HCT116 (cell line): ENCODE data around the gene C20orf204. TPM values are rescaled to one million over a fixed set of nuclear protein-coding genes. Genes with fewer than 3 reads are reported as not detected.

Source experiments
- ATAC-seq: fragments of 200-7000 bp; cut with Tn5 transposase; 2 replicates; pipeline ENCODE4 v1.9.1; 2020; ENCODE audit warnings: mild to moderate bottlenecking, moderate library complexity
- BruUV-seq: library from RNA; stranded (reverse); fragments of 400-500 nt; replicated peaks from 2 replicates; lab custom pipeline; 2021; lab: Mats Ljungman, UMichigan
- CTCF ChIA-PET: fragments of 300-600 bp; sonication (Branson Sonifier 250); formaldehyde crosslinking; loops from one replicate; lab custom pipeline; 2021; ENCODE audit warnings: antibody characterized with exemption; lab: Charles Lee
- POLR2A ChIA-PET: fragments of 300-600, 350-600 bp; sonication (Branson Sonifier 250); formaldehyde crosslinking; loops from one replicate; lab custom pipeline; 2021; ENCODE audit warnings: antibody characterized with exemption; lab: Charles Lee
- RAD21 ChIA-PET, 2 experiments: fragments of 300-600 bp; sonication (Branson Sonifier 250); formaldehyde crosslinking; loops; one replicate each; lab custom pipeline; 2023; ENCODE audit warnings: low total read pairs in 2 of 2; ENCODE audit not compliant: uncharacterized antibody in 2 of 2, unreplicated experiment in 2 of 2, low non-redundant PET in 1 of 2; lab: Charles Lee
- DNase-seq: peaks from one replicate; pipeline ENCODE4 v3.0.0-alpha.2; 2010; ENCODE audit warnings: low read depth, low spot score
- H2AFZ ChIP-seq: fragments of 200-600 bp; shearing (Covaris generic), sonication (generic); 2 replicates; pipeline ENCODE4 v1.6.1; 2017; ENCODE audit warnings: low read depth, mixed run types, mixed read lengths, antibody characterized with exemption, low read length; ENCODE audit not compliant: poor library complexity, severe bottlenecking
- H3K27ac ChIP-seq: 2 replicates; pipeline ENCODE4 v1.5.1; 2012; ENCODE audit warnings: low read depth, low read length
- H3K27me3 ChIP-seq: fragments of 200-600 bp; sonication (generic); 2 replicates; pipeline ENCODE4 v1.6.1; 2016; ENCODE audit warnings: mixed run types, low read length, mixed read lengths; ENCODE audit not compliant: insufficient read depth
- H3K36me3 ChIP-seq, 2 experiments: fragments of 200-500 bp in 1 of 2; fragments of 200-600 bp in 1 of 2; sonication (Bioruptor generic) in 1 of 2; sonication (generic) in 1 of 2; 2 replicates each; pipeline versions ENCODE4 v1.5.1 to v1.6.1; 2014 to 2016; ENCODE audit warnings: low read length in 2 of 2, inconsistent platforms in 1 of 2, mixed read lengths in 1 of 2, mixed run types in 1 of 2; ENCODE audit not compliant: insufficient read depth in 2 of 2, control insufficient read depth in 1 of 2
- H3K4me1 ChIP-seq, 2 experiments: fragments of 200-600 bp in 1 of 2; sonication (generic) in 1 of 2; 2 replicates each; pipeline versions ENCODE4 v1.5.1 to v1.6.1; 2012 to 2017; ENCODE audit warnings: low read length in 2 of 2, inconsistent platforms in 1 of 2, mild to moderate bottlenecking in 1 of 2, mixed read lengths in 1 of 2, mixed run types in 1 of 2, moderate library complexity in 1 of 2; ENCODE audit not compliant: insufficient read depth in 2 of 2, control insufficient read depth in 1 of 2
- H3K4me2 ChIP-seq: fragments of 200-600 bp; sonication (generic); 2 replicates; pipeline ENCODE4 v1.6.1; 2017; ENCODE audit warnings: mixed run types, low read length, mixed read lengths
- H3K4me3 ChIP-seq, 2 experiments: fragments of 200-600 bp in 1 of 2; sonication (generic) in 1 of 2; replicated peaks in 1 of 2; 2 replicates each; pipeline ENCODE4 v1.5.1; 2011 to 2016; ENCODE audit warnings: low read length in 2 of 2, control low read depth in 1 of 2, low read depth in 1 of 2, mild to moderate bottlenecking in 1 of 2, mixed read lengths in 1 of 2, mixed run types in 1 of 2
- H3K79me2 ChIP-seq: fragments of 200-600 bp; sonication (generic); 2 replicates; pipeline ENCODE4 v1.6.1; 2017; ENCODE audit warnings: mild to moderate bottlenecking, mixed run types, low read length, moderate library complexity, mixed read lengths; ENCODE audit not compliant: insufficient read depth
- H3K9ac ChIP-seq: fragments of 200-600 bp; sonication (generic); 2 replicates; pipeline ENCODE4 v1.6.1; 2016; ENCODE audit warnings: low read length, mixed read lengths
- H3K9me2 ChIP-seq: fragments of 200-600 bp; sonication (generic), shearing (Covaris generic); 2 replicates; pipeline ENCODE4 v1.6.1; 2017; ENCODE audit warnings: mixed run types, mild to moderate bottlenecking, moderate library complexity; ENCODE audit not compliant: insufficient read depth
- H3K9me3 ChIP-seq, 2 experiments: fragments of 200-500 bp in 1 of 2; fragments of 200-600 bp in 1 of 2; sonication (Bioruptor generic) in 1 of 2; sonication (generic) in 1 of 2; 2 replicates each; pipeline ENCODE4 v1.6.1; 2014 to 2017; ENCODE audit warnings: low read length in 2 of 2, mixed read lengths in 2 of 2, inconsistent platforms in 1 of 2, low read depth in 1 of 2, mild to moderate bottlenecking in 1 of 2, mixed run types in 1 of 2, moderate library complexity in 1 of 2; ENCODE audit not compliant: control insufficient read depth in 1 of 2, insufficient read depth in 1 of 2
- H4K20me1 ChIP-seq: fragments of 200-600 bp; sonication (generic), shearing (Covaris generic); 2 replicates; pipeline ENCODE4 v1.6.1; 2017; ENCODE audit warnings: mixed run types, mild to moderate bottlenecking, moderate library complexity; ENCODE audit not compliant: insufficient read depth
- CBX3 ChIP-seq: IDR thresholded peaks from 2 replicates; pipeline ENCODE4 v1.6.1; 2012; ENCODE audit warnings: low read depth
- ELF1 ChIP-seq: IDR thresholded peaks from 2 replicates; pipeline ENCODE4 v1.6.1; 2012; ENCODE audit warnings: low read depth, borderline replicate concordance
- EZH2 ChIP-seq: fragments of 200-600 bp; sonication (generic); IDR thresholded peaks from 2 replicates; pipeline ENCODE4 v1.6.1; 2017; ENCODE audit warnings: antibody characterized with exemption, mixed run types
- EZH2phosphoT487 ChIP-seq: fragments of 200-600 bp; IDR thresholded peaks from 2 replicates; pipeline ENCODE4 v1.6.1; 2018; ENCODE audit warnings: antibody characterized with exemption, borderline replicate concordance
- JUND ChIP-seq: IDR thresholded peaks from 2 replicates; pipeline ENCODE4 v1.6.1; 2012
- POLR2A ChIP-seq: IDR thresholded peaks from 2 replicates; pipeline ENCODE4 v1.7.0; 2011; ENCODE audit warnings: borderline replicate concordance; ENCODE audit not compliant: insufficient read depth, insufficient read length; ENCODE audit errors: extremely low read depth
- YY1 ChIP-seq: IDR thresholded peaks from 2 replicates; pipeline ENCODE4 v1.6.1; 2011; ENCODE audit warnings: low read length, low read depth, moderate library complexity, mild to moderate bottlenecking; ENCODE audit not compliant: insufficient replicate concordance; ENCODE audit errors: extremely low read depth
- ZFX ChIP-seq: fragments of 450-650 bp; IDR thresholded peaks from 2 replicates; pipeline ENCODE4 v1.6.1; 2017
- intact Hi-C: fragments of 100-400 bp; cut with micrococcal nuclease; formaldehyde crosslinking; loops from 2 replicates; pipeline ENCODE4 v1.10.0; 2022
- total RNA-seq: library from RNA; stranded (reverse); gene quantifications from one replicate; pipeline ENCODE4 v1.2.1, GENCODE V29; 2021; ENCODE audit not compliant: unreplicated experiment
- TF ChIP-seq, protein P1 (sequence below): IDR thresholded peaks from 2 replicates; pipeline ENCODE4 v1.6.1; 2012; ENCODE audit warnings: low read depth
- TF ChIP-seq, protein P2 (sequence below): IDR thresholded peaks from 2 replicates; pipeline ENCODE4 v1.6.1; 2011; ENCODE audit warnings: mild to moderate bottlenecking, low read length, moderate library complexity; ENCODE audit not compliant: insufficient replicate concordance; ENCODE audit errors: extremely low read depth
- TF ChIP-seq, protein P3 (sequence below), 3 experiments: fragments of 200-600 bp in 1 of 3; sonication (generic) in 1 of 3; IDR thresholded peaks in 2 of 3; conservative IDR thresholded peaks in 1 of 3; 2 replicates each; pipeline ENCODE4 v1.5.1; 2012 to 2017; ENCODE audit warnings: low read depth in 2 of 3, low read length in 2 of 3, antibody characterized with exemption in 1 of 3, borderline replicate concordance in 1 of 3, control low read depth in 1 of 3, mild to moderate bottlenecking in 1 of 3, mixed read lengths in 1 of 3, mixed run types in 1 of 3, moderate library complexity in 1 of 3; ENCODE audit not compliant: insufficient read depth in 1 of 3

The C20orf204 gene
- total RNA-seq, 1 experiment from 2014 or later, result 2.5 TPM

DNA sequence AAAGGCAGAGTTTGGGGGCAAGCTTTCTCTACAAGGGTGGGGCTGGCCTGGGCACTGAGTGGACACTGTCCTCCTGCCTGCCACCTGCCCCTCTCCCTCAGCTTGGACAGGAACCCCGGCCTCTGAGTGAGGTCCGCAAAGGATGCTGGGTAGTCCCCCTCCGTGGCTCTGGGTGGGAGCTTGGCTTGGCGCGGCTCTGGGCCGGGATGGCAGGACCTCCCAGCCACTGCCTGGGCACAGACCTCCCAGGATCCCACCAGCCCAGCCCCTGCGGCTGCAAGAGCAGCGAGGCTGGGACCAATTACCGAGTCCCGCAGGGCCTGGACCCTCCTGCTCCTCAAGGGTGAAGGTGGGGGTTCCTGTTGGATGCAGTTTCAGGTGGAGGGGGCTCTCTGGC lies 16.3 kb downstream of the C20orf204 start:
- Histone ChIP-seq H3K4me1 (peaks cover 16 to 34% of the 10 kb centered on the region in 2 experiments), H3K27ac (no peak overlapping the region), H3K79me2 (no peaks in the 10 kb centered on the region), H3K27me3 (no peaks in the 10 kb centered on the region), H3K4me3 (no peak overlapping the region), H3K9ac (no peak overlapping the region), H2AFZ (no peak overlapping the region), H3K4me2 (no peak overlapping the region), H3K9me2 (no peaks in the 10 kb centered on the region), H3K9me3 (no peaks in the 10 kb centered on the region), H4K20me1 (no peaks in the 10 kb centered on the region), H3K36me3 (no peaks in the 10 kb centered on the region)
- no TSS peak for BruUV-seq
- DNase-seq, result no peak
- no peak for ATAC-seq
- intact Hi-C loops, result loop anchor here (10.0 kb wide), 1 partner anchor 348 kb away; the partner anchor contains the start of genes ARFRP1 and ZGPAT
- RAD21 ChIA-PET, result no interaction called here
- POLR2A ChIA-PET, result no interaction called here
- CTCF ChIA-PET, result interaction anchor here (2.9 kb wide), 1 partner anchor 72 kb away, joined by 13 read pairs; the partner anchor contains the start of gene PRPF6
- TF ChIP-seq YY1 (no peak), EZH2phosphoT487 (no peak), POLR2A (no peak), ZFX (no peak), JUND (no peak), ELF1 (no peak), EZH2 (no peak), CBX3 (no peak)
- TF ChIP-seq, protein P1, sequence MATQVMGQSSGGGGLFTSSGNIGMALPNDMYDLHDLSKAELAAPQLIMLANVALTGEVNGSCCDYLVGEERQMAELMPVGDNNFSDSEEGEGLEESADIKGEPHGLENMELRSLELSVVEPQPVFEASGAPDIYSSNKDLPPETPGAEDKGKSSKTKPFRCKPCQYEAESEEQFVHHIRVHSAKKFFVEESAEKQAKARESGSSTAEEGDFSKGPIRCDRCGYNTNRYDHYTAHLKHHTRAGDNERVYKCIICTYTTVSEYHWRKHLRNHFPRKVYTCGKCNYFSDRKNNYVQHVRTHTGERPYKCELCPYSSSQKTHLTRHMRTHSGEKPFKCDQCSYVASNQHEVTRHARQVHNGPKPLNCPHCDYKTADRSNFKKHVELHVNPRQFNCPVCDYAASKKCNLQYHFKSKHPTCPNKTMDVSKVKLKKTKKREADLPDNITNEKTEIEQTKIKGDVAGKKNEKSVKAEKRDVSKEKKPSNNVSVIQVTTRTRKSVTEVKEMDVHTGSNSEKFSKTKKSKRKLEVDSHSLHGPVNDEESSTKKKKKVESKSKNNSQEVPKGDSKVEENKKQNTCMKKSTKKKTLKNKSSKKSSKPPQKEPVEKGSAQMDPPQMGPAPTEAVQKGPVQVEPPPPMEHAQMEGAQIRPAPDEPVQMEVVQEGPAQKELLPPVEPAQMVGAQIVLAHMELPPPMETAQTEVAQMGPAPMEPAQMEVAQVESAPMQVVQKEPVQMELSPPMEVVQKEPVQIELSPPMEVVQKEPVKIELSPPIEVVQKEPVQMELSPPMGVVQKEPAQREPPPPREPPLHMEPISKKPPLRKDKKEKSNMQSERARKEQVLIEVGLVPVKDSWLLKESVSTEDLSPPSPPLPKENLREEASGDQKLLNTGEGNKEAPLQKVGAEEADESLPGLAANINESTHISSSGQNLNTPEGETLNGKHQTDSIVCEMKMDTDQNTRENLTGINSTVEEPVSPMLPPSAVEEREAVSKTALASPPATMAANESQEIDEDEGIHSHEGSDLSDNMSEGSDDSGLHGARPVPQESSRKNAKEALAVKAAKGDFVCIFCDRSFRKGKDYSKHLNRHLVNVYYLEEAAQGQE, result no peak
- TF ChIP-seq, protein P2, sequence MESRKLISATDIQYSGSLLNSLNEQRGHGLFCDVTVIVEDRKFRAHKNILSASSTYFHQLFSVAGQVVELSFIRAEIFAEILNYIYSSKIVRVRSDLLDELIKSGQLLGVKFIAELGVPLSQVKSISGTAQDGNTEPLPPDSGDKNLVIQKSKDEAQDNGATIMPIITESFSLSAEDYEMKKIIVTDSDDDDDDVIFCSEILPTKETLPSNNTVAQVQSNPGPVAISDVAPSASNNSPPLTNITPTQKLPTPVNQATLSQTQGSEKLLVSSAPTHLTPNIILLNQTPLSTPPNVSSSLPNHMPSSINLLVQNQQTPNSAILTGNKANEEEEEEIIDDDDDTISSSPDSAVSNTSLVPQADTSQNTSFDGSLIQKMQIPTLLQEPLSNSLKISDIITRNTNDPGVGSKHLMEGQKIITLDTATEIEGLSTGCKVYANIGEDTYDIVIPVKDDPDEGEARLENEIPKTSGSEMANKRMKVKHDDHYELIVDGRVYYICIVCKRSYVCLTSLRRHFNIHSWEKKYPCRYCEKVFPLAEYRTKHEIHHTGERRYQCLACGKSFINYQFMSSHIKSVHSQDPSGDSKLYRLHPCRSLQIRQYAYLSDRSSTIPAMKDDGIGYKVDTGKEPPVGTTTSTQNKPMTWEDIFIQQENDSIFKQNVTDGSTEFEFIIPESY, result no peak
- TF ChIP-seq, protein P3, sequence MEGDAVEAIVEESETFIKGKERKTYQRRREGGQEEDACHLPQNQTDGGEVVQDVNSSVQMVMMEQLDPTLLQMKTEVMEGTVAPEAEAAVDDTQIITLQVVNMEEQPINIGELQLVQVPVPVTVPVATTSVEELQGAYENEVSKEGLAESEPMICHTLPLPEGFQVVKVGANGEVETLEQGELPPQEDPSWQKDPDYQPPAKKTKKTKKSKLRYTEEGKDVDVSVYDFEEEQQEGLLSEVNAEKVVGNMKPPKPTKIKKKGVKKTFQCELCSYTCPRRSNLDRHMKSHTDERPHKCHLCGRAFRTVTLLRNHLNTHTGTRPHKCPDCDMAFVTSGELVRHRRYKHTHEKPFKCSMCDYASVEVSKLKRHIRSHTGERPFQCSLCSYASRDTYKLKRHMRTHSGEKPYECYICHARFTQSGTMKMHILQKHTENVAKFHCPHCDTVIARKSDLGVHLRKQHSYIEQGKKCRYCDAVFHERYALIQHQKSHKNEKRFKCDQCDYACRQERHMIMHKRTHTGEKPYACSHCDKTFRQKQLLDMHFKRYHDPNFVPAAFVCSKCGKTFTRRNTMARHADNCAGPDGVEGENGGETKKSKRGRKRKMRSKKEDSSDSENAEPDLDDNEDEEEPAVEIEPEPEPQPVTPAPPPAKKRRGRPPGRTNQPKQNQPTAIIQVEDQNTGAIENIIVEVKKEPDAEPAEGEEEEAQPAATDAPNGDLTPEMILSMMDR (IDR thresholded peaks at IDR 0.05 in 2 of 3, conservative IDR thresholded peaks at IDR 0.05 in 1 of 3; ENCODE audit: borderline replicate concordance in 1 of 3, insufficient read depth in 1 of 3, low read depth in 2 of 3, low read length in 2 of 3), result no peak
